ENCODE measurements around the gene WNK4.

WNK4 gene

GRCh38 chr17:42772945-42773289 lies 7.5 kb upstream of the WNK4 start:
- DNase-seq: no peak

- peak; percentile 82 for DNase-seq
Measured at GRCh38 chr17:42773290-42774035, 6.9 kb upstream of the WNK4 start, which contains the start of gene VPS25. TSS of gene VPS25 (plus strand) at chr17:42773449. CDS start at chr17:42773476, 27 bp downstream.

GRCh38 chr17:42774066-42774745 lies 6.2 kb upstream of the WNK4 start:
- DNase-seq: no peak

GRCh38 chr17:42775534-42776098 lies 4.8 kb upstream of the WNK4 start:
- no peak for DNase-seq

GRCh38 chr17:42778570-42778969 lies 1.8 kb upstream of the WNK4 start:
- DNase-seq: no peak

- no peak for DNase-seq
Measured at GRCh38 chr17:42779304-42779935, 990 bp upstream of the WNK4 start.

- DNase-seq: no peak
Measured at GRCh38 chr17:42780851-42781638, 635 bp downstream of the WNK4 start.

GRCh38 chr17:42781639-42782165 lies 1.3 kb downstream of the WNK4 start:
- DNase-seq: no peak

GRCh38 chr17:42782166-42783061 lies 2.0 kb downstream of the WNK4 start:
- DNase-seq: no peak

GRCh38 chr17:42783062-42783790 lies 2.8 kb downstream of the WNK4 start:
- no peak for DNase-seq

GRCh38 chr17:42783791-42784138 lies 3.4 kb downstream of the WNK4 start:
- DNase-seq: no peak

- no peak for DNase-seq
Measured at GRCh38 chr17:42784409-42784808, 4.0 kb downstream of the WNK4 start.

GRCh38 chr17:42784811-42785592 lies 4.6 kb downstream of the WNK4 start:
- DNase-seq: no peak

- DNase-seq: no peak
Measured at GRCh38 chr17:42787266-42787665, 6.9 kb downstream of the WNK4 start.

- no peak for DNase-seq
Measured at GRCh38 chr17:42791948-42792347, 11.5 kb downstream of the WNK4 start.

GRCh38 chr17:42792545-42792944 lies 12.1 kb downstream of the WNK4 start:
- DNase-seq: no peak

GRCh38 chr17:42795061-42795460 lies 14.7 kb downstream of the WNK4 start:
- DNase-seq: no peak

- DNase-seq: no peak
Measured at GRCh38 chr17:42795465-42795864, 15.1 kb downstream of the WNK4 start.

GRCh38 chr17:42796066-42796758 lies 15.8 kb downstream of the WNK4 start:
- no peak for DNase-seq
